ENCODE data around the gene ARHGAP26. TPM values are rescaled to one million over a fixed set of nuclear protein-coding genes. Genes with fewer than 3 reads are reported as not detected.

Gene ARHGAP26
- total and polyA plus RNA-seq, 2 of the 4 experiments (the other 2 are of a cell fraction) = 0.54 to 0.56 TPM

GRCh38 chr5:143050183-143050582 is 280.0 kb downstream of the ARHGAP26 start:
- no peak overlapping the region for H3K4me3 ChIP-seq (ENCODE audit: insufficient read depth, low read depth, low read length)
- no peak overlapping the region for H3K4ac ChIP-seq (ENCODE audit: low read depth, low read length)
- no peak overlapping the region for H2BK120ac ChIP-seq (ENCODE audit: low read depth, low read length)
- no peak overlapping the region for H2AK9ac ChIP-seq (replicated peaks; ENCODE audit: low read depth, low read length, poor library complexity)
- H3K36me3 ChIP-seq (ENCODE audit: control insufficient read depth, insufficient read depth, low read length) = no peaks in the 10 kb centered on the region
- no peak overlapping the region for H3K4me2 ChIP-seq (ENCODE audit: low read depth, low read length)
- no peak overlapping the region for H4K91ac ChIP-seq (ENCODE audit: insufficient read depth, low read depth, low read length)
- H4K5ac ChIP-seq (ENCODE audit: low read depth, low read length) = no peak overlapping the region
- no peak overlapping the region for H3K18ac ChIP-seq (ENCODE audit: low read depth, low read length)
- ChIA-PET POLR2A (ENCODE audit: unreplicated experiment) (no interaction called here), CTCF (interaction anchor here (0.8 to 1.0 kb wide), 2 partner anchors 9 to 11 kb away, joined by 3 read pairs; no protein-coding TSS in a partner anchor)
- in situ Hi-C loops (cut with MboI; ENCODE audit: low sequenced_read_pairs) = no loop called here
- intact Hi-C loops (cut with micrococcal nuclease) = no loop called here
- H3K27me3 ChIP-seq (ENCODE audit: control insufficient read depth, insufficient read depth, low read length) = no peaks in the 10 kb centered on the region
- no peak overlapping the region for H3K14ac ChIP-seq (replicated peaks; ENCODE audit: low read depth, low read length)
- no peak overlapping the region for H4K8ac ChIP-seq (ENCODE audit: low read depth in 2 of 2, low read length in 2 of 2)
- dilution Hi-C loops (cut with HindIII; ENCODE audit: low sequenced_read_pairs, unreplicated experiment) = no loop called here
- no peak overlapping the region for H2BK20ac ChIP-seq (ENCODE audit: low read depth, low read length)
- H3K4me1 ChIP-seq (ENCODE audit: control insufficient read depth, insufficient read depth, low read length) = peaks cover 8% of the 10 kb centered on the region
- no CpG with 5 or more reads among the region's 4 CpGs for WGBS, 2 experiments (ENCODE audit: extremely low coverage in 2 of 2, insufficient read length in 1 of 2)
- no peak for DNase-seq
- TF ChIP-seq BHLHE40 (IDR thresholded peaks at IDR 0.05; ENCODE audit: low read depth, low read length) (no peak), MAFK (IDR thresholded peaks at IDR 0.05; ENCODE audit: low read depth, low read length) (no peak), CTCF (conservative IDR thresholded peaks at IDR 0.05; ENCODE audit: low read depth, low read length) (no peak), MXI1 (IDR thresholded peaks at IDR 0.05; ENCODE audit: borderline replicate concordance, low read depth, low read length) (no peak), FOS (IDR thresholded peaks at IDR 0.05; ENCODE audit: low read depth, low read length) (no peak), POLR2A (IDR thresholded peaks at IDR 0.05; ENCODE audit: low read depth, low read length) (no peak), CEBPB (IDR thresholded peaks at IDR 0.05; ENCODE audit: low read depth, low read length) (no peak), ELK1 (IDR thresholded peaks at IDR 0.05; ENCODE audit: borderline replicate concordance, low read depth, low read length) (no peak), NFE2L2 (IDR thresholded peaks at IDR 0.05; ENCODE audit: low read depth, low read length) (no peak), RCOR1 (IDR thresholded peaks at IDR 0.05; ENCODE audit: insufficient replicate concordance, low read length) (no peak), RAD21 (IDR thresholded peaks at IDR 0.05; ENCODE audit: low read length) (no peak), CHD1 (IDR thresholded peaks at IDR 0.05; ENCODE audit: low read depth, low read length) (no peak), MAZ (IDR thresholded peaks at IDR 0.05; ENCODE audit: borderline replicate concordance, low read depth, low read length) (no peak), SMC3 (IDR thresholded peaks at IDR 0.05; ENCODE audit: low read depth, low read length) (no peak), RFX5 (IDR thresholded peaks at IDR 0.05; ENCODE audit: low read depth, low read length) (no peak)
- TF ChIP-seq, protein P1, sequence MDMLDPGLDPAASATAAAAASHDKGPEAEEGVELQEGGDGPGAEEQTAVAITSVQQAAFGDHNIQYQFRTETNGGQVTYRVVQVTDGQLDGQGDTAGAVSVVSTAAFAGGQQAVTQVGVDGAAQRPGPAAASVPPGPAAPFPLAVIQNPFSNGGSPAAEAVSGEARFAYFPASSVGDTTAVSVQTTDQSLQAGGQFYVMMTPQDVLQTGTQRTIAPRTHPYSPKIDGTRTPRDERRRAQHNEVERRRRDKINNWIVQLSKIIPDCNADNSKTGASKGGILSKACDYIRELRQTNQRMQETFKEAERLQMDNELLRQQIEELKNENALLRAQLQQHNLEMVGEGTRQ (IDR thresholded peaks at IDR 0.05; ENCODE audit: low read depth, low read length) = no peak
- BruUV-seq (replicated peaks) = no TSS peak
- H2AFZ ChIP-seq (replicated peaks; ENCODE audit: low read length, poor library complexity) = no peak overlapping the region
- H3K79me1 ChIP-seq (ENCODE audit: low read depth in 1 of 2, low read length in 2 of 2) = no peaks in the 10 kb centered on the region
- no peak for ATAC-seq (ENCODE audit: low read depth)
- H2BK5ac ChIP-seq (ENCODE audit: low read depth, low read length, poor library complexity, severe bottlenecking) = no peak overlapping the region
- H3K9me3 ChIP-seq (ENCODE audit: control insufficient read depth, insufficient read depth, low read length) = no peaks in the 10 kb centered on the region
- H2AK5ac ChIP-seq (ENCODE audit: low read depth, low read length) = 0 out of 2 replicates have a peak overlapping the region, but pooled peaks have one; percentile 33
- no peak overlapping the region for H2BK15ac ChIP-seq (ENCODE audit: low read depth, low read length)
- H3K9ac ChIP-seq (ENCODE audit: low read depth, low read length) = no peak overlapping the region
- peaks cover 6% of the 10 kb centered on the region for H3K9me1 ChIP-seq (ENCODE audit: insufficient read depth, low read length)
- no peak overlapping the region for H3K23ac ChIP-seq (ENCODE audit: low read depth, low read length)
- no peak overlapping the region for H3K56ac ChIP-seq (ENCODE audit: extremely low read depth, insufficient read depth, low read length)
- H4K20me1 ChIP-seq (ENCODE audit: insufficient read depth, low read length) = no peaks in the 10 kb centered on the region
- no peak overlapping the region for H3K27ac ChIP-seq (ENCODE audit: insufficient read depth, low read length)
